Gastrocnemius medialis (tissue), 4 donors: ENCODE measurements around the gene ATP6AP1. TPM values are rescaled to one million over a fixed set of nuclear protein-coding genes. Genes with fewer than 3 reads are reported as not detected.

ENCODE experiments used
- ATAC-seq, 2 donors: fragments of 150-250 bp; one replicate each; pipeline ENCODE4 v1.9.1; 2016
- DNase-seq, 2 donors: peaks; one replicate each; pipeline ENCODE4 v3.0.0-alpha.2; 2019
- H3K27ac ChIP-seq, 4 donors: fragments of 200-600 bp; sonication (generic); 1 replicate in 1 of 4; 2 replicates in 3 of 4; pipeline ENCODE4 v1.5.1; 2016 to 2018; ENCODE audit warnings: mild to moderate bottlenecking in 2 of 4, moderate library complexity in 1 of 4
- H3K27me3 ChIP-seq, 3 donors: fragments of 200-600 bp; sonication (generic) in 2 of 3; 1 replicate in 1 of 3; 2 replicates in 2 of 3; pipeline versions ENCODE4 v1.5.1 to v1.6.0; 2016 to 2019; ENCODE audit warnings: mild to moderate bottlenecking in 1 of 3, moderate library complexity in 1 of 3
- H3K36me3 ChIP-seq, 2 donors: fragments of 200-600 bp; sonication (generic) in 1 of 2; one replicate each; pipeline ENCODE4 v1.5.1; 2017 to 2018
- H3K4me1 ChIP-seq, 2 donors: fragments of 200-600 bp; sonication (generic) in 1 of 2; one replicate each; pipeline ENCODE4 v1.5.1; 2016 to 2017; ENCODE audit warnings: mild to moderate bottlenecking in 2 of 2
- H3K4me3 ChIP-seq, 4 donors: fragments of 200-600 bp; sonication (generic) in 3 of 4; 1 replicate in 1 of 4; 2 replicates in 3 of 4; pipeline ENCODE4 v1.5.1; 2016 to 2019; ENCODE audit warnings: mild to moderate bottlenecking in 2 of 4
- H3K9me3 ChIP-seq, 3 donors: fragments of 200-600 bp; sonication (generic) in 2 of 3; 1 replicate in 1 of 3; 2 replicates in 2 of 3; pipeline ENCODE4 v1.5.1; 2016 to 2019
- POLR2A ChIP-seq, 2 donors: fragments of 450-650 bp; IDR thresholded peaks; one replicate each; pipeline ENCODE4 v1.6.1; 2017; ENCODE audit warnings: antibody characterized with exemption in 2 of 2, mild to moderate bottlenecking in 2 of 2, moderate library complexity in 2 of 2
- in situ Hi-C, 4 donors: fragments of 200-750 bp; cut with MboI; loops; one replicate each; pipeline versions ENCODE4 v1.15.0 to v1.8.0; 2017; ENCODE audit warnings: low sequenced_read_pairs in 4 of 4
- intact Hi-C: fragments of 100-400 bp; cut with DNase I; formaldehyde crosslinking; loops from one replicate; pipeline ENCODE4 v1.15.1; 2023; ENCODE audit warnings: low total_unique reads
- total RNA-seq, 4 donors: library from RNA; depleted of rRNA; stranded (reverse); fragments of >200 nt; gene quantifications; one replicate each; pipeline versions ENCODE4 v1.1.0 to v1.2.3, GENCODE V29; 2016
- TF ChIP-seq, protein P1 (sequence below), 5 experiments: fragments of 450-650 bp in 3 of 5; fragments of 200-600 bp in 2 of 5; sonication (generic) in 2 of 5; IDR thresholded peaks in 4 of 5; conservative IDR thresholded peaks in 1 of 5; 1 replicate in 4 of 5; 2 replicates in 1 of 5; pipeline ENCODE4 v1.5.1; 2016 to 2019; ENCODE audit warnings: antibody characterized with exemption in 5 of 5, mild to moderate bottlenecking in 3 of 5, moderate library complexity in 3 of 5

ATP6AP1 gene
- total RNA-seq, 4 donors from 2014 or later: 16.7 to 37.8 (median 26.2) TPM

DNA sequence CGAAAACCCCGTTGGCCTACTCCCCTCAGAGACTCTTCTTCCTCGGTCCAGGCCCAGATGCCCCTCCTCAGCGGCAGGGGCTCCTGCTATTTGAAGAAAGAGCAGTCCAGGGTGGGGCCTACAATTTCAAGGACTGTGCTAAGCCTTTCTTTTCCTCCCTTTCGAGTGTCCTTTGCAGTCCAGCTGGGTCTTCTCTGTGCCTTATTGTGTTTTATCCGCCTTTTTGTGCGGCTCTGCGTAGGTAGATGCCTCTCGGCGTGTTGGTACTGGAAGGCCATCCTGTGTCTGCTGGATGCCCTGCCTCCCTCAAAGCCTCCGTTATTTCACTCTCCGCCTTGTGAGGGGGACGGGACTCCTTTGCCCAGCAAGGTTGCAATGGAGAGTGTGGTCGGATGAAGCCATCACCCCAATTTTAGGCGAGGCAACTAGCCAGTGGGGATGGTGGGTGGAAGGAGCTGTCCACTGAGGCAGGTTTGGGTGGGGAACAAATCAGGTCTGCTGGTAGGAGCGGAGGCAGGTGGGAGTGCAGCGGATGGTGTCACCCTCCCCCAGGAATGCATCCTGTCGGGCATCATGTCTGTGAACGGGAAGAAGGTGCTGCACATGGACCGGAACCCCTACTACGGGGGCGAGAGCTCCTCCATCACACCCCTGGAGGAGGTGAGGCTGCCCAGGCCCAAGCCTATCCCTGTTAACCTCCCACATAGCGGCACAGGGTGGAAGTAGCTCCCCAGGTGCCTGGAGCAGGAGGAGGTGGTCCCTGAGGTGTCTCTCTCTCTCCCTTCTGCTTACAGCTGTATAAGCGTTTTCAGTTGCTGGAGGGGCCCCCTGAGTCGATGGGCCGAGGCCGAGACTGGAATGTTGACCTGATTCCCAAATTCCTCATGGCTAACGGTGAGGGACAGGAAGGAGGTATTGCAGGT, 9.8 kb downstream of the ATP6AP1 start:
- Histone ChIP-seq H3K27ac (peak overlapping the region; percentile 79 to 88 (median 82)), H3K9me3 (no peaks in the 10 kb centered on the region), H3K4me1 (peaks cover 0 to 5% of the 10 kb centered on the region in 2 donors), H3K4me3 (peak overlapping the region; percentile 64 to 84 (median 66)), H3K36me3 (peaks cover 0 to 17% of the 10 kb centered on the region in 2 donors), H3K27me3 (no peaks in the 10 kb centered on the region)
- ATAC-seq: no peak
- TF ChIP-seq, protein P1, sequence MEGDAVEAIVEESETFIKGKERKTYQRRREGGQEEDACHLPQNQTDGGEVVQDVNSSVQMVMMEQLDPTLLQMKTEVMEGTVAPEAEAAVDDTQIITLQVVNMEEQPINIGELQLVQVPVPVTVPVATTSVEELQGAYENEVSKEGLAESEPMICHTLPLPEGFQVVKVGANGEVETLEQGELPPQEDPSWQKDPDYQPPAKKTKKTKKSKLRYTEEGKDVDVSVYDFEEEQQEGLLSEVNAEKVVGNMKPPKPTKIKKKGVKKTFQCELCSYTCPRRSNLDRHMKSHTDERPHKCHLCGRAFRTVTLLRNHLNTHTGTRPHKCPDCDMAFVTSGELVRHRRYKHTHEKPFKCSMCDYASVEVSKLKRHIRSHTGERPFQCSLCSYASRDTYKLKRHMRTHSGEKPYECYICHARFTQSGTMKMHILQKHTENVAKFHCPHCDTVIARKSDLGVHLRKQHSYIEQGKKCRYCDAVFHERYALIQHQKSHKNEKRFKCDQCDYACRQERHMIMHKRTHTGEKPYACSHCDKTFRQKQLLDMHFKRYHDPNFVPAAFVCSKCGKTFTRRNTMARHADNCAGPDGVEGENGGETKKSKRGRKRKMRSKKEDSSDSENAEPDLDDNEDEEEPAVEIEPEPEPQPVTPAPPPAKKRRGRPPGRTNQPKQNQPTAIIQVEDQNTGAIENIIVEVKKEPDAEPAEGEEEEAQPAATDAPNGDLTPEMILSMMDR (IDR thresholded peaks at IDR 0.05 in 4 of 5, conservative IDR thresholded peaks at IDR 0.05 in 1 of 5): no peak
- no peak for TF ChIP-seq POLR2A (IDR thresholded peaks at IDR 0.05)
- DNase-seq: no peak
- in situ Hi-C loops (no loop called here), intact Hi-C loops (loop anchor here (2.0 to 5.0 kb wide), 3 partner anchors 27 to 53 kb away; partner anchors contain the start of genes RPL10, SLC10A3 and TAFAZZIN)

DNA sequence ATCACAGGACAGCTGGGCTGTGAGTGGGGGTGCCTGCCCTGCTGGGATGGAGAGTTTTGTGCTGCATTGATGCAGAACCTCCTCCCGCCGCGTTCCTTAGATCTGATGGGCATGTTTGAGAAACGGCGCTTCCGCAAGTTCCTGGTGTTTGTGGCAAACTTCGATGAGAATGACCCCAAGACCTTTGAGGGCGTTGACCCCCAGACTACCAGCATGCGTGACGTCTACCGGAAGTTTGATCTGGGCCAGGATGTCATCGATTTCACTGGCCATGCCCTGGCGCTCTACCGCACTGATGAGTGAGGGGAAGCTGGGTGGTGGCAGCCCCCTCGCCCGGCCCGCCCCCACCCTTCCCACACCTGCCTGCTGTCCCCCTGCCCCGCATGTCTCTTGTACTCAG, 11.4 kb downstream of the ATP6AP1 start:
- H3K4me3 ChIP-seq: no peak overlapping the region
- H3K27me3 ChIP-seq: no peaks in the 10 kb centered on the region
- TF ChIP-seq POLR2A (IDR thresholded peaks at IDR 0.05): no peak
- TF ChIP-seq, protein P1 (IDR thresholded peaks at IDR 0.05 in 4 of 5, conservative IDR thresholded peaks at IDR 0.05 in 1 of 5): no peak
- DNase-seq (no peak), ATAC-seq (no peak)
- intact Hi-C loops: loop anchor here (5.0 kb wide), 1 partner anchor 43 kb away; the partner anchor contains the start of gene RPL10
- peaks cover under 1 to 7% of the 10 kb centered on the region in 2 donors for H3K4me1 ChIP-seq
- no peaks in the 10 kb centered on the region for H3K9me3 ChIP-seq
- H3K27ac ChIP-seq: no peak overlapping the region
- in situ Hi-C loops: no loop called here
- H3K36me3 ChIP-seq: peaks cover 0 to 14% of the 10 kb centered on the region in 2 donors

DNA sequence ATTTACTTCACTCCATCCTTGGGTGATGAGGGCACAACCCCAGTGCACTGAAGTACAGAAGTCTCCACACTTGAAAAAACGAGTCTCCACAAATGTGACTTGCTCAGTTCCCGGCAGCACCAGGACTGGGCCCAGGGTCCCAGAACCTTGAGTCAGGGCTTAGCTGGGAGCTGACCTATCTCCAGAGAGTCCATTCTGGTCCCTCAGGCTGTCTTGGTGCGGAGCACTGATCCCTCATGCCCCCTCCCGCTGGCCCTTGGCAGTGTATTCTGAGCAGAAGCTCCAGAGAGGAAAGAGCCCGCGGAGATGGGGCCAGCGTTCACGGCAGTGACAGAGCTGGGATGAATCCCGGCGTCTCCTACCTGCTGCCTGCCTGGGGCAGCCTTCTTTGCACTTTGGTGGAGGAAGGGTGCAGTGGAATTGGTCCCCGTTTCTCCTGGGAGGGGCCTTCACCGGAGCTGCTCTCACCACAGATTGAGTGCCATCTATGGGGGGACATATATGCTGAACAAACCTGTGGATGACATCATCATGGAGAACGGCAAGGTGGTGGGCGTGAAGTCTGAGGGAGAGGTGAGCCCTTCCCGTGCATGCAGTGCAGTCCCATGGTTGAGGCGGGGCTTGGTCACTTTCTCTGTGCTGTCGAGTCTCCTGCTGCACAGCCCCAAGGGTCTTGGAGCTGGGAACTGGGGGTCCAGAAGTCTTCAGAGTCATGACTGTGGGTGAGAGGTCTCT, 12.3 kb downstream of the ATP6AP1 start:
- no peak overlapping the region for H3K4me3 ChIP-seq
- no peak for ATAC-seq
- peaks cover 0 to 11% of the 10 kb centered on the region in 2 donors for H3K36me3 ChIP-seq
- no peaks in the 10 kb centered on the region for H3K9me3 ChIP-seq
- no peak for TF ChIP-seq POLR2A (IDR thresholded peaks at IDR 0.05)
- TF ChIP-seq, protein P1 (IDR thresholded peaks at IDR 0.05 in 4 of 5, conservative IDR thresholded peaks at IDR 0.05 in 1 of 5): no peak
- no peaks in the 10 kb centered on the region for H3K27me3 ChIP-seq
- intact Hi-C loops (no loop called here), in situ Hi-C loops (no loop called here)
- DNase-seq: no peak
- H3K4me1 ChIP-seq: peaks cover 4 to 13% of the 10 kb centered on the region in 2 donors
- no peak overlapping the region for H3K27ac ChIP-seq

DNA sequence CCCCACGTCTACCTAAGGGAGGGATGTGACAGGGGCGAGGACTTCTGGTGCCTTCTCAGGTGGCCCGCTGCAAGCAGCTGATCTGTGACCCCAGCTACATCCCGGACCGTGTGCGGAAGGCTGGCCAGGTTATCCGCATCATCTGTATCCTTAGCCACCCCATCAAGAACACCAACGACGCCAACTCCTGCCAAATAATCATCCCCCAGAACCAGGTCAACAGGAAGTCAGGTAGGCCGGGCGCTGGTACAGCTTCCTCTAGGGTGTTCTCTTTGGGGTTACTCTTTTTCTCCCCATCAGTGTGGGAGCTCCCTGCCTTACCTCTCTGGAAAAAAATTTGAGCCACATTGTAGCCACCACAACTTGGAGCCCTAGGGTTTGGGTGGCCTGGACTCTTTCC, 13.1 kb downstream of the ATP6AP1 start:
- no peak for ATAC-seq
- Histone ChIP-seq H3K36me3 (peaks cover 0 to 11% of the 10 kb centered on the region in 2 donors), H3K9me3 (no peaks in the 10 kb centered on the region), H3K27ac (no peak overlapping the region), H3K4me1 (peaks cover 4 to 8% of the 10 kb centered on the region in 2 donors), H3K27me3 (no peaks in the 10 kb centered on the region), H3K4me3 (no peak overlapping the region)
- intact Hi-C loops: no loop called here
- TF ChIP-seq POLR2A (IDR thresholded peaks at IDR 0.05): no peak
- TF ChIP-seq, protein P1 (IDR thresholded peaks at IDR 0.05 in 4 of 5, conservative IDR thresholded peaks at IDR 0.05 in 1 of 5): no peak
- in situ Hi-C loops: no loop called here
- DNase-seq: no peak
